K562 (cell line): Measurements from ENCODE around the gene STUB1. TPM values are rescaled to one million over a fixed set of nuclear protein-coding genes. Genes with fewer than 3 reads are reported as not detected.

Experiments used
- ARNT ChIP-seq, 2 experiments: fragments of 450-650 bp; IDR thresholded peaks; 2 replicates each; pipeline ENCODE4 v1.6.1; 2016; ENCODE audit warnings: mild to moderate bottlenecking in 1 of 2
- ATF7 ChIP-seq: fragments of 450-650 bp; IDR thresholded peaks from 2 replicates; pipeline ENCODE4 v1.7.1; 2014; ENCODE audit warnings: mild to moderate bottlenecking, moderate library complexity
- FUS ChIP-seq: fragments of 200-400 bp; formaldehyde crosslinking; optimal IDR thresholded peaks from 2 replicates; pipeline ENCODE3; 2017; ENCODE audit warnings: low read depth, low read length
- JUNB ChIP-seq: fragments of 450-650 bp; formaldehyde crosslinking; conservative IDR thresholded peaks from 2 replicates; pipeline ENCODE4 v1.4.0; 2020; ENCODE audit warnings: mild to moderate bottlenecking
- MAFG ChIP-seq: fragments of 450-650 bp; conservative IDR thresholded peaks from 2 replicates; pipeline ENCODE4 v1.6.1; 2016; ENCODE audit warnings: missing genetic modification characterization, missing compliant biosample characterization
- MAZ ChIP-seq, 2 experiments: fragments of 450-650 bp in 1 of 2; sonication (generic) in 1 of 2; formaldehyde crosslinking; IDR thresholded peaks in 1 of 2; conservative IDR thresholded peaks in 1 of 2; 2 replicates each; pipeline versions ENCODE4 v1.4.0 to v1.5.0; 2020; ENCODE audit warnings: mild to moderate bottlenecking in 1 of 2, missing genetic modification reagents in 1 of 2
- MYNN ChIP-seq, 2 experiments: sonication (generic); formaldehyde crosslinking in 1 of 2; IDR thresholded peaks; 2 replicates each; pipeline versions ENCODE4 v1.5.0 to v1.6.1; 2016 to 2020; ENCODE audit warnings: antibody characterized with exemption in 1 of 2, missing genetic modification reagents in 1 of 2
- POLR2AphosphoS5 ChIP-seq: IDR thresholded peaks from 2 replicates; pipeline ENCODE4 v1.6.1; 2011; ENCODE audit warnings: mild to moderate bottlenecking, low read depth, low read length, moderate library complexity; ENCODE audit not compliant: control insufficient read depth, insufficient read depth
- PPARD ChIP-seq: fragments of 250-450 bp; sonication (Bioruptor Pico); IDR thresholded peaks from 2 replicates; pipeline ENCODE4 v1.8.0; 2022; ENCODE audit warnings: inconsistent platforms, mild to moderate bottlenecking, moderate library complexity
- RBM39 ChIP-seq: fragments of 200-400 bp; formaldehyde crosslinking; optimal IDR thresholded peaks from 2 replicates; pipeline ENCODE3; 2018; ENCODE audit warnings: low read depth, low read length
- SAFB ChIP-seq: fragments of 200-400 bp; formaldehyde crosslinking; IDR thresholded peaks from 2 replicates; pipeline ENCODE4 v1.6.1; 2017; ENCODE audit warnings: low read depth, low read length, borderline replicate concordance
- SMARCA5 ChIP-seq: fragments of 450-650 bp; IDR thresholded peaks from 2 replicates; pipeline ENCODE4 v1.6.1; 2016
- SOX6 ChIP-seq: fragments of 450-650 bp; IDR thresholded peaks from 2 replicates; pipeline ENCODE4 v1.6.1; 2014; ENCODE audit warnings: mild to moderate bottlenecking
- ZNF384 ChIP-seq: IDR thresholded peaks from 2 replicates; pipeline ENCODE4 v1.6.1; 2012; ENCODE audit warnings: low read depth, low read length, improper control_type of control experiment
- polyA plus RNA-seq, 8 experiments: library from polyadenylated mRNA; depleted of rRNA in 4 of 8; stranded (reverse) in 5 of 8; unstranded in 3 of 8; fragments of >200 nt; fragmentation: Nextera tagmentation in 2 of 8; fragmentation: Illumina TruSeq in 1 of 8; extraction: Ambion mirVana in 2 of 8; extraction: Trizol in 1 of 8; gene quantifications; 2 replicates each; pipeline versions ENCODE4 v1.2.1 to v1.2.3, GENCODE V29; 2011 to 2014; ENCODE audit warnings: inconsistent platforms in 1 of 8, missing spikeins in 1 of 8
- total RNA-seq, 7 experiments: library from RNA; depleted of rRNA in 6 of 7; stranded (reverse); fragments of >200 nt in 6 of 7; fragmentation: Illumina TruSeq in 2 of 7; extraction: Trizol in 2 of 7; gene quantifications; 2 replicates each; pipeline versions ENCODE4 v1.2.1 to v1.2.3, GENCODE V29; 2011 to 2021; ENCODE audit warnings: low replicate concordance in 1 of 7
- TF ChIP-seq, protein P1 (sequence below): sonication (generic); formaldehyde crosslinking; IDR thresholded peaks from 2 replicates; pipeline ENCODE4 v1.8.0; 2022; ENCODE audit warnings: missing genetic modification reagents, mild to moderate bottlenecking, moderate library complexity, borderline replicate concordance
- TF ChIP-seq, protein P2 (sequence below): fragments of 450-650 bp; IDR thresholded peaks from 2 replicates; pipeline ENCODE4 v1.6.1; 2016; ENCODE audit warnings: antibody characterized with exemption
- TF ChIP-seq, protein P3 (sequence below): IDR thresholded peaks from 2 replicates; pipeline ENCODE4 v1.6.1; 2016; ENCODE audit warnings: missing genetic modification characterization, missing compliant biosample characterization

The STUB1 gene
- total and polyA plus RNA-seq, 9 of the 15 experiments (the other 6 are each of a cell fraction or from before 2014, with no cell fraction given), result 10.6 to 251 (median 152) TPM

DNA sequence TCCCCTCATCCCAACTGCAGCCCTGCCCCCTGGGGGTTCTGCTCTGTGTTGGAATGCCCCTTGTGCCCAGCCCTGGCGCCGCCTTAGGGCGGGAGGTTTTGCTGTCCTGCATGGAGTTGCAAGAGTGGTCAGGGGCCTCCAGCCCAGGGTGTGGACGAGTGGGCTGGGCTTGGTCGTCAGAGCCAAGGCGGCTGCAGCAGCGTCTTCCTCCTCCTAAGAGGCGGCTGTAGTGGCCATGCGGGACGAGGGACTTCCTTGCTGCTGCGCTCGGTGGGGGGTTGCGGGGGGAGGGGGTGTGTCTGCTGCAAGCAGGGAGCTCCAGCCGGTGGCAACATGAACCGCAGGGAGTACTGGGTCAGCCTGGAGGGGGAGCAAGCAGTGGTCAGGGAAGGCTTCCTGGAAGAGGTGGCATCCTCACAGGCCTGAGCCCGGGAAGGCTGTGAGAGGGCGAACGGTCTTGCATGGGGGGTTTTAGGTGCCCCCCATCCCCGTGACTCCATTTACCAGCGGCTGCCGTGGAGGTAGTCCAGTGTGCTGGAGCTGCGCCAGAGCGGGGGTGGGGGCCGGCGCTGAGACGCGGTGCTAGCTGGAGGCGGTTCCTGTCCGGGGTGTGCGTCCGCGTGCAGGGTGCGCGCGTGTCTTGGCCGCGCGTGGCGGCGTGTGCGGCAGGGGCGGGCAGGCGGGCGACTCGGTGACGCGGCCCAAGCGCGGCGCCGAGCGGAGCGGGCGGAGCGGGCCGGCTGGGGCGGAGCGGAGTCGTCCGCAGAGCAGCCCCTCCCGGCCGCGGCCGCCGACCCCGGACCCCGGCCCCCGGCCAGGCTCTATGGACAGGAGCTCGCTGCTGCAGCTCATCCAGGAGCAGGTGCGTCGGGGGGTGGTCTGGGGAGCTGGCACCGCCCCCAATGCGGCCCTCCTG is 5.0 kb upstream of the STUB1 start, which contains the start of gene RHBDL1 (continued):
- TF ChIP-seq MAZ (CRISPR knock-in tag; conservative IDR thresholded peaks at IDR 0.05 in 1 of 2, IDR thresholded peaks at IDR 0.05 in 1 of 2), result peak; percentile 76 to 87
- TF ChIP-seq, protein P1, sequence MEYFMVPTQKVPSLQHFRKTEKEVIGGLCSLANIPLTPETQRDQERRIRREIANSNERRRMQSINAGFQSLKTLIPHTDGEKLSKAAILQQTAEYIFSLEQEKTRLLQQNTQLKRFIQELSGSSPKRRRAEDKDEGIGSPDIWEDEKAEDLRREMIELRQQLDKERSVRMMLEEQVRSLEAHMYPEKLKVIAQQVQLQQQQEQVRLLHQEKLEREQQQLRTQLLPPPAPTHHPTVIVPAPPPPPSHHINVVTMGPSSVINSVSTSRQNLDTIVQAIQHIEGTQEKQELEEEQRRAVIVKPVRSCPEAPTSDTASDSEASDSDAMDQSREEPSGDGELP (CRISPR knock-in tag), result peak; percentile 88
- TF ChIP-seq RBM39, result peak; percentile 20
- TF ChIP-seq FUS, result peak; percentile 33
- TF ChIP-seq, protein P2, sequence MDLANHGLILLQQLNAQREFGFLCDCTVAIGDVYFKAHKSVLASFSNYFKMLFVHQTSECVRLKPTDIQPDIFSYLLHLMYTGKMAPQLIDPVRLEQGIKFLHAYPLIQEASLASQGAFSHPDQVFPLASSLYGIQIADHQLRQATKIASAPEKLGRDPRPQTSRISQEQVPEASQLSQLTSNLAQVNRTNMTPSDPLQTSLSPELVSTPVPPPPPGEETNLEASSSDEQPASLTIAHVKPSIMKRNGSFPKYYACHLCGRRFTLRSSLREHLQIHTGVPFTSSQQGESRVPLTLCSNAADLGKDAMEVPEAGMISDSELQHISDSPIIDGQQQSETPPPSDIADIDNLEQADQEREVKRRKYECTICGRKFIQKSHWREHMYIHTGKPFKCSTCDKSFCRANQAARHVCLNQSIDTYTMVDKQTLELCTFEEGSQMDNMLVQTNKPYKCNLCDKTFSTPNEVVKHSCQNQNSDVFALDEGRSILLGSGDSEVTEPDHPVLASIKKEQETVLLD, result peak; percentile 53; the same call in 1 of the 2 replicates
- TF ChIP-seq ATF7, result 0 out of 2 replicates have a peak, but pooled peaks have one; percentile 54
- TF ChIP-seq, protein P3, sequence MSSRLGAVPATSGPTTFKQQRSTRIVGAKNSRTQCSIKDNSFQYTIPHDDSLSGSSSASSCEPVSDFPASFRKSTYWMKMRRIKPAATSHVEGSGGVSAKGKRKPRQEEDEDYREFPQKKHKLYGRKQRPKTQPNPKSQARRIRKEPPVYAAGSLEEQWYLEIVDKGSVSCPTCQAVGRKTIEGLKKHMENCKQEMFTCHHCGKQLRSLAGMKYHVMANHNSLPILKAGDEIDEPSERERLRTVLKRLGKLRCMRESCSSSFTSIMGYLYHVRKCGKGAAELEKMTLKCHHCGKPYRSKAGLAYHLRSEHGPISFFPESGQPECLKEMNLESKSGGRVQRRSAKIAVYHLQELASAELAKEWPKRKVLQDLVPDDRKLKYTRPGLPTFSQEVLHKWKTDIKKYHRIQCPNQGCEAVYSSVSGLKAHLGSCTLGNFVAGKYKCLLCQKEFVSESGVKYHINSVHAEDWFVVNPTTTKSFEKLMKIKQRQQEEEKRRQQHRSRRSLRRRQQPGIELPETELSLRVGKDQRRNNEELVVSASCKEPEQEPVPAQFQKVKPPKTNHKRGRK (tag), result no peak
- peak; percentile 98 for TF ChIP-seq SAFB
- TF ChIP-seq SMARCA5, result peak; percentile 99
- no peak for TF ChIP-seq PPARD
- TF ChIP-seq ZNF384, result no peak
- TF ChIP-seq SOX6, result 0 out of 2 replicates have a peak, but pooled peaks have one; percentile 19
- 0 out of 2 replicates have a peak, but pooled peaks have one; percentile 26 for TF ChIP-seq POLR2AphosphoS5
- no peak for TF ChIP-seq MAFG (tag)
- TF ChIP-seq ARNT (IDR thresholded peaks at IDR 0.05), result 0 out of 4 replicates have a peak, but pooled peaks of 1 of the 2 experiments have one; percentile 36
- TF ChIP-seq JUNB (CRISPR knock-in tag), result no peak
- TF ChIP-seq MYNN (IDR thresholded peaks at IDR 0.05), result peak; percentile 29; the same call in 1 of the 2 replicates
- no peak for TF ChIP-seq MYNN (CRISPR knock-in tag; IDR thresholded peaks at IDR 0.05)
